HCT116 (cell line): Measurements from ENCODE around the gene PSD. TPM values are rescaled to one million over a fixed set of nuclear protein-coding genes. Genes with fewer than 3 reads are reported as not detected.

Experiments
- ATAC-seq: fragments of 200-7000 bp; cut with Tn5 transposase; 2 replicates; pipeline ENCODE4 v1.9.1; 2020; ENCODE audit warnings: mild to moderate bottlenecking, moderate library complexity
- BruUV-seq: library from RNA; stranded (reverse); fragments of 400-500 nt; replicated peaks from 2 replicates; lab custom pipeline; 2021; lab: Mats Ljungman, UMichigan
- CTCF ChIA-PET: fragments of 300-600 bp; sonication (Branson Sonifier 250); formaldehyde crosslinking; loops from one replicate; lab custom pipeline; 2021; ENCODE audit warnings: antibody characterized with exemption; lab: Charles Lee
- POLR2A ChIA-PET: fragments of 300-600, 350-600 bp; sonication (Branson Sonifier 250); formaldehyde crosslinking; loops from one replicate; lab custom pipeline; 2021; ENCODE audit warnings: antibody characterized with exemption; lab: Charles Lee
- RAD21 ChIA-PET, 2 experiments: fragments of 300-600 bp; sonication (Branson Sonifier 250); formaldehyde crosslinking; loops; one replicate each; lab custom pipeline; 2023; ENCODE audit warnings: low total read pairs in 2 of 2; ENCODE audit not compliant: uncharacterized antibody in 2 of 2, unreplicated experiment in 2 of 2, low non-redundant PET in 1 of 2; lab: Charles Lee
- DNase-seq: peaks from one replicate; pipeline ENCODE4 v3.0.0-alpha.2; 2010; ENCODE audit warnings: low read depth, low spot score
- H2AFZ ChIP-seq: fragments of 200-600 bp; shearing (Covaris generic), sonication (generic); 2 replicates; pipeline ENCODE4 v1.6.1; 2017; ENCODE audit warnings: low read depth, mixed run types, mixed read lengths, antibody characterized with exemption, low read length; ENCODE audit not compliant: poor library complexity, severe bottlenecking
- H3K27ac ChIP-seq: 2 replicates; pipeline ENCODE4 v1.5.1; 2012; ENCODE audit warnings: low read depth, low read length
- H3K27me3 ChIP-seq: fragments of 200-600 bp; sonication (generic); 2 replicates; pipeline ENCODE4 v1.6.1; 2016; ENCODE audit warnings: mixed run types, low read length, mixed read lengths; ENCODE audit not compliant: insufficient read depth
- H3K36me3 ChIP-seq, 2 experiments: fragments of 200-500 bp in 1 of 2; fragments of 200-600 bp in 1 of 2; sonication (Bioruptor generic) in 1 of 2; sonication (generic) in 1 of 2; 2 replicates each; pipeline versions ENCODE4 v1.5.1 to v1.6.1; 2014 to 2016; ENCODE audit warnings: low read length in 2 of 2, inconsistent platforms in 1 of 2, mixed read lengths in 1 of 2, mixed run types in 1 of 2; ENCODE audit not compliant: insufficient read depth in 2 of 2, control insufficient read depth in 1 of 2
- H3K4me1 ChIP-seq, 2 experiments: fragments of 200-600 bp in 1 of 2; sonication (generic) in 1 of 2; 2 replicates each; pipeline versions ENCODE4 v1.5.1 to v1.6.1; 2012 to 2017; ENCODE audit warnings: low read length in 2 of 2, inconsistent platforms in 1 of 2, mild to moderate bottlenecking in 1 of 2, mixed read lengths in 1 of 2, mixed run types in 1 of 2, moderate library complexity in 1 of 2; ENCODE audit not compliant: insufficient read depth in 2 of 2, control insufficient read depth in 1 of 2
- H3K4me2 ChIP-seq: fragments of 200-600 bp; sonication (generic); 2 replicates; pipeline ENCODE4 v1.6.1; 2017; ENCODE audit warnings: mixed run types, low read length, mixed read lengths
- H3K4me3 ChIP-seq, 2 experiments: fragments of 200-600 bp in 1 of 2; sonication (generic) in 1 of 2; replicated peaks in 1 of 2; 2 replicates each; pipeline ENCODE4 v1.5.1; 2011 to 2016; ENCODE audit warnings: low read length in 2 of 2, control low read depth in 1 of 2, low read depth in 1 of 2, mild to moderate bottlenecking in 1 of 2, mixed read lengths in 1 of 2, mixed run types in 1 of 2
- H3K79me2 ChIP-seq: fragments of 200-600 bp; sonication (generic); 2 replicates; pipeline ENCODE4 v1.6.1; 2017; ENCODE audit warnings: mild to moderate bottlenecking, mixed run types, low read length, moderate library complexity, mixed read lengths; ENCODE audit not compliant: insufficient read depth
- H3K9ac ChIP-seq: fragments of 200-600 bp; sonication (generic); 2 replicates; pipeline ENCODE4 v1.6.1; 2016; ENCODE audit warnings: low read length, mixed read lengths
- H3K9me2 ChIP-seq: fragments of 200-600 bp; sonication (generic), shearing (Covaris generic); 2 replicates; pipeline ENCODE4 v1.6.1; 2017; ENCODE audit warnings: mixed run types, mild to moderate bottlenecking, moderate library complexity; ENCODE audit not compliant: insufficient read depth
- H3K9me3 ChIP-seq, 2 experiments: fragments of 200-500 bp in 1 of 2; fragments of 200-600 bp in 1 of 2; sonication (Bioruptor generic) in 1 of 2; sonication (generic) in 1 of 2; 2 replicates each; pipeline ENCODE4 v1.6.1; 2014 to 2017; ENCODE audit warnings: low read length in 2 of 2, mixed read lengths in 2 of 2, inconsistent platforms in 1 of 2, low read depth in 1 of 2, mild to moderate bottlenecking in 1 of 2, mixed run types in 1 of 2, moderate library complexity in 1 of 2; ENCODE audit not compliant: control insufficient read depth in 1 of 2, insufficient read depth in 1 of 2
- H4K20me1 ChIP-seq: fragments of 200-600 bp; sonication (generic), shearing (Covaris generic); 2 replicates; pipeline ENCODE4 v1.6.1; 2017; ENCODE audit warnings: mixed run types, mild to moderate bottlenecking, moderate library complexity; ENCODE audit not compliant: insufficient read depth
- CBX3 ChIP-seq: IDR thresholded peaks from 2 replicates; pipeline ENCODE4 v1.6.1; 2012; ENCODE audit warnings: low read depth
- ELF1 ChIP-seq: IDR thresholded peaks from 2 replicates; pipeline ENCODE4 v1.6.1; 2012; ENCODE audit warnings: low read depth, borderline replicate concordance
- POLR2A ChIP-seq: IDR thresholded peaks from 2 replicates; pipeline ENCODE4 v1.7.0; 2011; ENCODE audit warnings: borderline replicate concordance; ENCODE audit not compliant: insufficient read depth, insufficient read length; ENCODE audit errors: extremely low read depth
- POLR2AphosphoS5 ChIP-seq: IDR thresholded peaks from 2 replicates; pipeline ENCODE4 v1.6.1; 2011; ENCODE audit warnings: mild to moderate bottlenecking, low read depth, low read length, moderate library complexity
- RAD21 ChIP-seq: IDR thresholded peaks from 2 replicates; pipeline ENCODE4 v1.6.1; 2012; ENCODE audit warnings: low read depth, mild to moderate bottlenecking
- TCF7L2 ChIP-seq: IDR thresholded peaks from 2 replicates; pipeline ENCODE4 v1.7.0; 2011; ENCODE audit warnings: borderline replicate concordance, inconsistent platforms; ENCODE audit not compliant: insufficient read depth, insufficient read length; ENCODE audit errors: extremely low read depth
- YY1 ChIP-seq: IDR thresholded peaks from 2 replicates; pipeline ENCODE4 v1.6.1; 2011; ENCODE audit warnings: low read length, low read depth, moderate library complexity, mild to moderate bottlenecking; ENCODE audit not compliant: insufficient replicate concordance; ENCODE audit errors: extremely low read depth
- ZFX ChIP-seq: fragments of 450-650 bp; IDR thresholded peaks from 2 replicates; pipeline ENCODE4 v1.6.1; 2017
- ZNF274 ChIP-seq: fragments of 200-500 bp; sonication (Bioruptor generic); IDR thresholded peaks from 2 replicates; pipeline ENCODE4 v1.6.1; 2014; ENCODE audit warnings: mild to moderate bottlenecking, low read depth, low read length, inconsistent platforms
- intact Hi-C: fragments of 100-400 bp; cut with micrococcal nuclease; formaldehyde crosslinking; loops from 2 replicates; pipeline ENCODE4 v1.10.0; 2022
- total RNA-seq: library from RNA; stranded (reverse); gene quantifications from one replicate; pipeline ENCODE4 v1.2.1, GENCODE V29; 2021; ENCODE audit not compliant: unreplicated experiment
- TF ChIP-seq, protein P1 (sequence below): IDR thresholded peaks from 2 replicates; pipeline ENCODE4 v1.6.1; 2012; ENCODE audit warnings: low read depth
- TF ChIP-seq, protein P2 (sequence below): IDR thresholded peaks from 2 replicates; pipeline ENCODE4 v1.6.1; 2011; ENCODE audit warnings: mild to moderate bottlenecking, low read length, moderate library complexity; ENCODE audit not compliant: insufficient replicate concordance; ENCODE audit errors: extremely low read depth
- TF ChIP-seq, protein P3 (sequence below): IDR thresholded peaks from 2 replicates; pipeline ENCODE4 v1.6.1; 2012

PSD gene
- total RNA-seq, 1 experiment from 2014 or later, result 9.7 TPM

DNA sequence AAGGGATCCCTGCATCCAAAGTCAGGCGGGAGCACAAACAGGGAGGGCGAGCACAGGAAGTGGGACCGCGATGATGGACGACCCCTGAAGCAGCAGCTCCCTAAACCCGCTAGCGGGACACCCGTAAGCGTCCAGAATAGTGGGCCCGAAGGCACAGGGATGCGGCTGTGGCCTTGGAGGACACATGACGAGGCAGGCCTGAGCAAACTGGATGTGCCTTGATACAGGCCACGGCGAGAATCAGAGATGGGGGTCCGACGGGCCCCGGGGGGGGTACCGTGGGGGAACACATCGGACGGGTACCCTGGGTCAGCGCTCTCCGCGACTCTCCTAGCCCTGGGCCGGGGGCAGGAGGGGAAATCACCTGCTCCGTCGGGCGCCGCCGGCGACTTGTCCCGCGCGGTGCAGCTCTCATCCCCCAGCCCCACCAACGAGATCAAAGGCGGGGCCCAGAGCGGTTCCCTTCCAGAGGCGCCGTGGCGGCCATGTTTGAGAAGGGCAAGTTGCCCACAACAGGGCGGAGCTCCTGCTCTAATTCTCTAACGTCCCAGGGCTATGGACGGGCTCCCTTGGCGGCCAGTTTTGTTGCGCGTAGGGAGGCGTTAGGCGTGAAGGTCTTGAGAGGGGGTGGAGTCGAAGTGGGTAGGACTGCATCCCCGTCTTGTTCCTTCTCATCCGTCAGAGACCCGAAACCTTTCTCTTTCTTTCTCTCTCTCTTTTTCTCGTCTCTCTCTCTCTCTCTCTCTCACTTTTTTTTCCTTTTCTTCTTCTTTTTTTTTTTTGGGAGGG lies 13.8 kb upstream of the PSD start, which contains the start of gene CUEDC2:
TSS of gene CUEDC2 (minus strand) at position 413 of the 789 bp plus-strand sequence. CDS start 7,386 bp downstream, outside the sequence.
- intact Hi-C loops, result loop anchor here (1.0 kb wide), 1 partner anchor 17 kb away; no protein-coding TSS in a partner anchor
- BruUV-seq, result TSS peak; percentile 57
- Histone ChIP-seq H3K79me2 (peaks cover 19% of the 10 kb centered on the region), H3K36me3 (no peaks in the 10 kb centered on the region; a peak in 1 of 4 replicates), H3K9me2 (no peaks in the 10 kb centered on the region), H3K27me3 (peaks cover 7% of the 10 kb centered on the region; the same call in 1 of the 2 replicates), H3K4me3 (peak within 1 kb of the TSS; percentile 90 to 91), H3K4me2 (peak within 1 kb of the TSS; percentile 94), H3K27ac (peak within 1 kb of the TSS; percentile 84), H2AFZ (no peak within 1 kb of the TSS), H3K9ac (peak within 1 kb of the TSS; percentile 94), H4K20me1 (no peaks in the 10 kb centered on the region), H3K4me1 (peaks cover 0 to 26% of the 10 kb centered on the region in 2 experiments; a peak in 2 of 4 replicates), H3K9me3 (no peaks in the 10 kb centered on the region)
- DNase-seq (peak; percentile 98), ATAC-seq (peak; percentile 95)
- RAD21 ChIA-PET, result interaction anchor here (0.8 to 1.7 kb wide), 6 partner anchors 9 to 202 kb away, joined by 3 to 6 read pairs (median 4); no protein-coding TSS in a partner anchor
- TF ChIP-seq, protein P1, sequence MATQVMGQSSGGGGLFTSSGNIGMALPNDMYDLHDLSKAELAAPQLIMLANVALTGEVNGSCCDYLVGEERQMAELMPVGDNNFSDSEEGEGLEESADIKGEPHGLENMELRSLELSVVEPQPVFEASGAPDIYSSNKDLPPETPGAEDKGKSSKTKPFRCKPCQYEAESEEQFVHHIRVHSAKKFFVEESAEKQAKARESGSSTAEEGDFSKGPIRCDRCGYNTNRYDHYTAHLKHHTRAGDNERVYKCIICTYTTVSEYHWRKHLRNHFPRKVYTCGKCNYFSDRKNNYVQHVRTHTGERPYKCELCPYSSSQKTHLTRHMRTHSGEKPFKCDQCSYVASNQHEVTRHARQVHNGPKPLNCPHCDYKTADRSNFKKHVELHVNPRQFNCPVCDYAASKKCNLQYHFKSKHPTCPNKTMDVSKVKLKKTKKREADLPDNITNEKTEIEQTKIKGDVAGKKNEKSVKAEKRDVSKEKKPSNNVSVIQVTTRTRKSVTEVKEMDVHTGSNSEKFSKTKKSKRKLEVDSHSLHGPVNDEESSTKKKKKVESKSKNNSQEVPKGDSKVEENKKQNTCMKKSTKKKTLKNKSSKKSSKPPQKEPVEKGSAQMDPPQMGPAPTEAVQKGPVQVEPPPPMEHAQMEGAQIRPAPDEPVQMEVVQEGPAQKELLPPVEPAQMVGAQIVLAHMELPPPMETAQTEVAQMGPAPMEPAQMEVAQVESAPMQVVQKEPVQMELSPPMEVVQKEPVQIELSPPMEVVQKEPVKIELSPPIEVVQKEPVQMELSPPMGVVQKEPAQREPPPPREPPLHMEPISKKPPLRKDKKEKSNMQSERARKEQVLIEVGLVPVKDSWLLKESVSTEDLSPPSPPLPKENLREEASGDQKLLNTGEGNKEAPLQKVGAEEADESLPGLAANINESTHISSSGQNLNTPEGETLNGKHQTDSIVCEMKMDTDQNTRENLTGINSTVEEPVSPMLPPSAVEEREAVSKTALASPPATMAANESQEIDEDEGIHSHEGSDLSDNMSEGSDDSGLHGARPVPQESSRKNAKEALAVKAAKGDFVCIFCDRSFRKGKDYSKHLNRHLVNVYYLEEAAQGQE, result no peak
- TF ChIP-seq ZFX, result peak; percentile 98; the same call in 1 of the 2 replicates
- TF ChIP-seq, protein P2, sequence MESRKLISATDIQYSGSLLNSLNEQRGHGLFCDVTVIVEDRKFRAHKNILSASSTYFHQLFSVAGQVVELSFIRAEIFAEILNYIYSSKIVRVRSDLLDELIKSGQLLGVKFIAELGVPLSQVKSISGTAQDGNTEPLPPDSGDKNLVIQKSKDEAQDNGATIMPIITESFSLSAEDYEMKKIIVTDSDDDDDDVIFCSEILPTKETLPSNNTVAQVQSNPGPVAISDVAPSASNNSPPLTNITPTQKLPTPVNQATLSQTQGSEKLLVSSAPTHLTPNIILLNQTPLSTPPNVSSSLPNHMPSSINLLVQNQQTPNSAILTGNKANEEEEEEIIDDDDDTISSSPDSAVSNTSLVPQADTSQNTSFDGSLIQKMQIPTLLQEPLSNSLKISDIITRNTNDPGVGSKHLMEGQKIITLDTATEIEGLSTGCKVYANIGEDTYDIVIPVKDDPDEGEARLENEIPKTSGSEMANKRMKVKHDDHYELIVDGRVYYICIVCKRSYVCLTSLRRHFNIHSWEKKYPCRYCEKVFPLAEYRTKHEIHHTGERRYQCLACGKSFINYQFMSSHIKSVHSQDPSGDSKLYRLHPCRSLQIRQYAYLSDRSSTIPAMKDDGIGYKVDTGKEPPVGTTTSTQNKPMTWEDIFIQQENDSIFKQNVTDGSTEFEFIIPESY, result peak; percentile 91
- TF ChIP-seq RAD21, result no peak
- no peak for TF ChIP-seq ELF1
- peak; percentile 100 for TF ChIP-seq YY1
- TF ChIP-seq POLR2AphosphoS5, result peak; percentile 89
- TF ChIP-seq, protein P3, sequence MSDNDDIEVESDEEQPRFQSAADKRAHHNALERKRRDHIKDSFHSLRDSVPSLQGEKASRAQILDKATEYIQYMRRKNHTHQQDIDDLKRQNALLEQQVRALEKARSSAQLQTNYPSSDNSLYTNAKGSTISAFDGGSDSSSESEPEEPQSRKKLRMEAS, result no peak
- TF ChIP-seq ZNF274, result no peak
- TF ChIP-seq POLR2A, result peak; percentile 84
- TF ChIP-seq CBX3, result no peak
- peak; percentile 99 for TF ChIP-seq TCF7L2
- CTCF ChIA-PET, result interaction anchor here (0.6 to 4.6 kb wide), 7 partner anchors 8 to 263 kb away, joined by 3 to 41 read pairs (median 6); partner anchors contain the start of genes ACTR1A, C10orf95, FBXL15 and SUFU
- POLR2A ChIA-PET, result interaction anchor here (1.0 to 6.6 kb wide), 8 partner anchors 9 to 72 kb away, joined by 3 to 47 read pairs (median 6); partner anchors contain the start of genes C10orf95, FBXL15 and SUFU
